GM21423 (cell line): ENCODE measurements around the gene NUDT8.
A peak's percentile ranks its signal among the peaks of the same experiment; 100 is the strongest.

Experiments used
- ATAC-seq: cut with Tn5 transposase; IDR thresholded peaks from one replicate; pipeline ENCODE4 v1.9.1; 2021; ENCODE audit warnings: mild to moderate bottlenecking, moderate library complexity; ENCODE audit not compliant: unreplicated experiment

The NUDT8 gene

DNA sequence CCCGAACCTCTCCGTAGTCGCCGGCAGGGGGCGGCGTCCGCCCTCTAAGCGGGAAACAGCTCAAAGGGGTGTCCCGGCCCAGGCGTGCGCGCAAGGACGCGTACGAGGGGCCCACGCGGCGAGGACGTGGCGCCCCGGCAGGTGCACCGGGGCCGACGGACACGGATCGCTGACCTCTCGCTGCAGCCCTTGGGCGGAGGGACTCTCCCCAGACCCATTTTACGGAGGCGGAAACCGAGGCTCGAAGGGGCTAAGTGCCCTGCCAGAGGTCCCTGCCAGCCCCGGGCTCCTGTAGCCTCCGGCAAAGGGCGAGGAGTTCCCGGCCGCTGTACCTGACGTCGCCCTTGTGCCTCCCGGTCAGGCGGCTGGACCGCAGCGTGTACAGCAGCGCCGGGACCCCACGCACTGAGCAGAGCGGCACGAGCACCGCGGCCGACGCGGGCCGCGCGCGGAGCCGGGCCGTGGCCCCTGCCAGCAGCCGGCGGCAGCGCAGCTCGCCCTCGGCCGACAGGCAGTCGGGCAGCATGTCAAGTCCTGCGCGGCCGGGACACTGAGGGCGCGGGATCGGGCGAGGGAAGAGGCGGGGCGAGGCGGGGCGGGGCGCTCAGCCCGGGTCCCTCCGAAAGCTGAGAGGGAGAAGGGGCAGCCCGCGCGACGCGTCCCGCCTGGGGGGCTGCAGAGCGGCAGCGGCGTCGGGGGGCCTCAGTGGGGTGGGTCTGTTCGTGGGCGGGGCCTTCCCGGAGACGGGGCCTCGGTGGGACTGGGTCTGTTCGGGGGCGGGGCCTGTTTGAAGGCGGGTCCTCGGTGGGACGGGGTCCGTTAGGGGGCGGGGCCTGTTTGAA, at the start of gene NUDT8:
NUDT8 (minus strand) TSS at position 552 of the 842 bp plus-strand sequence; CDS start at position 526, 26 bp downstream.
- ATAC-seq = peak; percentile 42

GRCh38 chr11:67675058-67675747, 45.5 kb upstream of the NUDT8 start:
- ATAC-seq = no peak

- ATAC-seq = no peak
Observed at GRCh38 chr11:67674442-67674871, 44.7 kb upstream of the NUDT8 start, which contains the start of gene ALDH3B2. Gene ALDH3B2, minus strand, starts transcription at chr11:67674623. Its CDS starts 7,688 bp downstream, at chr11:67666935.

DNA sequence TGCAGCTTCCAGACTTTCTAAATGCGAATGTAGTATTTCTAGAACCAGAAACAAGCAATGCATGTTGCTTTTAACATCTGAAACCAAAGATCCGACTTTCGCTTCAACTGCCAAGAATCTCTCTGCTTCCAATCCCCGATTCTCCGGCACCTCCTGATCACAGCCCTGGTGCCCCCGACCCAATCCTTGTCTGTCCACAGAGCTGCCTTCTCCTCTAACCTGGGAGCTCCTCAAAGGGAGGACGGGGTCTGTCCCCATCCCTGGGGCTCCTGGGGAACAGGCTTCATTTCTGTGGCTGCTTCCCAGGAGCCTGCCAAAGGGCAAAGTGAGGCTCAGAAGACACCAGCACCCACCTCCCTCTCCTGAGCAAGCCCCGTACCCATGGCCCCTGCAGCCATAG, 44.2 kb upstream of the NUDT8 start:
- no peak for ATAC-seq

DNA sequence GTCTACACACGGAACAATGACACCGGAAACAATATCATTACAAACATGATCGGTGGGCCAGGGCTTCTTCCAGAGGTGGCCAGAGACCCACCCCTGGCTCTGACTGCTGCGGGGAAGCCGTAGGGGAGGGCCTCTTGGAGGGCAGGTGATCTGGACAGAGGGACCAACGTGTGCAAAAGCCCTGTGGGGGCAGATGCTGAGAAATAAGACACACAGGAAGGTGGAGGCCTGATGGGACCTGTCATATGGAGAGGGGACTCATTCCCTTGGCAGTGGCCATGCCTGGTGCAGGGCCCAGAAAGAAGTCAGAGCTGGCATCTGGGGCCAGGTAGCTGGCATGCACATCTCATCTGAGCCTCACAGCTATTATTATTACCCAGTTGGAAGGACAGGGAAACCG, 43.6 kb upstream of the NUDT8 start:
- ATAC-seq = no peak

- ATAC-seq = no peak
Observed at GRCh38 chr11:67671211-67671520, 41.4 kb upstream of the NUDT8 start.

GRCh38 chr11:67670316-67671210, 40.8 kb upstream of the NUDT8 start:
- ATAC-seq = no peak

- no peak for ATAC-seq
Observed at GRCh38 chr11:67668192-67668551, 38.4 kb upstream of the NUDT8 start.

GRCh38 chr11:67667490-67668191, 37.9 kb upstream of the NUDT8 start:
- no peak for ATAC-seq

- ATAC-seq = no peak
Observed at GRCh38 chr11:67666676-67667489, 37.1 kb upstream of the NUDT8 start.

DNA sequence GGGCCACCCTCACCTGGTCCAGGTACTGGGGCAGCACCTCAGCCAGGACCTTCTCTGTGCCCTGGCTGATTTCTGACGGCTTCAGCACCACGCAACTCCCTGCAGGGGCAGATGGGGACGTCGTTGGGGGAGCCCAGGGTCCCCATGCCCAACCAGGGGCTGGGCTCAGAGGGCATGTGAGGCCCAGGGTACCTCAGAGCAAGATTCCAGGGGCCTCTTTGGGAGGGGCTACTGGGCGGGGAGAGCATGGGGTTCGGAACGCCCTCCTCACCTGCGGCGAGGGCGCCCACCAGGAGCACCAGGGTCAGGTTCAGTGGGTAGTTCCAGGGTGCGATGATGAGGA, 36.5 kb upstream of the NUDT8 start:
- no peak for ATAC-seq

DNA sequence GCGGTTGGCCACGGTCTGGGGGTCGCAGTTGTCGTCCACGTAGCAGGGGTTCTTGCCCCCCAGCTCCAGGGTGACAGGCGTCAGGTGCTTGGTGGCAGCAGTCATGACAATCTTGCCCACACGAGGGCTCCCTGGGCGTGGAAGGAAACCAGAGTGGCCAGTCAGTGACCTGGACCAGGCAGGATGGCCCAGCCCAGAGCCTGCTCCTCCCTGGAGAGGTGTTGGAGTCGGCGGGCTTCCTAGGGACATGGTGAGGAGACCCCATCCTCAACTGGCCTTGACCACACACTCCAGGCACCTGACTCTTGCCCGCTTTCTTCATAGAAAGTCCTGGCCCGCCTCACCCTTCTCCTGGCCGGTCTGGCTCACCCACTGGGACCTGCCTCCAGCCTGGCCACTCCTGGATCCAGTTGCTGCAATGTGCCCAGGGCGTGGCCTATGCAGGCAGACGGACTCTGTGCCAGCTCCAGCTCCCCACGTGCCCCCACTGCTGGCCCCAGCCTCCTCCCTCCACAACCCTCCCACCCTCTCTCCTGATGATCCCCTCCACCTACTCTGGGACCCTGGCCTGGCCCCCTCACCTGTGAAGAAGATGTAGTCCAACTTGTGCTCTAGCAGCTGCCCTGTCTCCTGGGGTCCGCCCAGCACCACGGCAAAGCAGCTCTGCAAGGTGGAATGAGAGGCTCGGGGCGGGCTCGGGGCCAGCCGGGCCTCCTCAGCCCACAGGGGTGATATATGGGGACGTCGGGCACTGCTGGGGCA, 36.0 kb upstream of the NUDT8 start:
- ATAC-seq = no peak

DNA sequence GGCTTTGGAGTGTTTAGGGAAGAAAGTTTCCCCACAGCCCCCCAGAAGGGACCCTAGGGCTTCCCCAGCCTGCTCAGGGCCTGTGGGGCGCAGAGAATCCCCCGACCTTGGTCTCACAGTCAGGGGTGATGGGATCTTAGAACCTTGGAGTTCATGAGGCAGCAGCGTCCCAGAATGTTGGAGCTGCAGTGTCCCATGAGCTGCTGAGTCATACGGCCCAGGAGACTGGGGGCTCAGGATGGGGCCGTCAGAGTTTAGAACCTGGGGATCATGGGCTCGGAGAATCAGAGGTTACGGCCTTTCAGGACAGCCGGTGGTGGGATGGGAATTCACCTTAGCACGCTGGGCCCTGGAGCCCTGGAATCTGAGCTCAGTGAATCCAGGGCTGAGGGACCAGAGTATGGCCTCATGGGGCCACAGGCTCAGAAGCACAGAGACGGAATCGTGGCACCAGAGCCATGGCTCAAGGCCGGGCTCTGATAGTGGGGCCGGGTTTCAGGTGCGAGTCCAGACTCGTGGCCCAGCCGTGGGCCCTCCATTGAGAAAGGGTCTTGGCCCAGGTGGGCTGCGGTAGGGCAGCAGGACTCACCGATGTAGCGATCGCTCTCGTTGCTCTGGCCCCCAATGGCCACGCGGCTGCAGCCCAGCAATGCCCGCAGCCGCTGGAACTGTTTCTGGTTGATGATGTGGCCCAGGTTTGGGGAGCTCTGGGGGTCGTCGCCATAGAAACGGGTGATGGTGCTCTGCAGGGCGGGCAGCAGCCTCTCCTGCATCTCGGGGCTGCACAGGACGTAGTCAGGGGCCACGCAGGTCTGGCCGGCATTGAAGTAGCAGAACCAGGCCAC, 35.2 kb upstream of the NUDT8 start:
- ATAC-seq = no peak

DNA sequence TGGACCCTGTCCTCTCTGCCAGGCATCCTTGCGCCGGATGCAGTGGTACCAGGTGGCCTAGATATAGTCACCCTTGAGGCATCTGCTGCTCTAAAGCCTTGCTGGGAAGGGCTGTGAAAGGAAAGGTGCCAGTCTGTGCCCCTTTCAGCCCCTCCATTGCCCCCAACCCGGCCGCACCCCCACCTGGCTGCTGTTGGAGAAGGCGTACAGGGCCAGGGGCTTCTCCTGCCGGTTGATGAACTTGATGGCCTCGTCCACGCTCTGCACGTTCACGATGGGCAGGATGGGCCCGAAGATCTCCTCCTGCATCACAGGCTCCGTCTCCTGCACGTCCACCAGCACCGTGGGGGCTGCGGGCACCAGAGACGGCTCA, 34.5 kb upstream of the NUDT8 start:
- no peak for ATAC-seq

DNA sequence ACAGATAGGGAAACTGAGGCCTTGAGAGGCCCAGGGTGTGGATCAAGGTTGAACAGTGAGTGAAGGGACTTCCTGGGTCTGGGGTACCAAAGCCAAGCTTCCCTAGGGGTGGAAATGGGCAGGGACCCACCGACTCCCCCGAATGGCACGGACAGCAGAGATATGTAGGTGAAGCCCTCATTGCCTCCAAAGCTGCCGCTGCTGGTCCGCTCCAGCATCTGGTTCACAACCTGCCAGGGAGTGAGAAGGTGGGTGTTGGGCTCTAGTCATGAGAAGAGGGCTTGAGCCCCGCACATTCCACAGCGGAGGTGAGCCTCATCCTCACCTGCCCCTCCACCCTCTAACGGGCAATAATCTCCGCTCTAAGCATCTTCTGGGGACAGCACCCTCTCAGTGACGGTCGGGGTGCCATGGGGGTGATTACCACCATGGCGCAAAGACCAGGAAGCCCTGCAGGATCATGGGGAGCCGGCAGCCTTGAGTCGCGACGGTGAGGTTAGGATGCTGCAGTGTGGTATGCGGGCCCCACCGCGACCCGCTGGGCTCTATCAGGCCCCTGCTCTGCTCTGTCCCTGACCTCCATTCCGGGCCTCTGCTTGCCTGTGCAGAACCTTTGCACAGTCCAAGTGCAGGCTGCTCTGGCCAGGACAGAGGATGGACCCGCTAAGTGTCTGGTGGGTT, 33.9 kb upstream of the NUDT8 start:
- no peak for ATAC-seq

- no peak for ATAC-seq
Observed at GRCh38 chr11:67662835-67663531, 33.2 kb upstream of the NUDT8 start.

DNA sequence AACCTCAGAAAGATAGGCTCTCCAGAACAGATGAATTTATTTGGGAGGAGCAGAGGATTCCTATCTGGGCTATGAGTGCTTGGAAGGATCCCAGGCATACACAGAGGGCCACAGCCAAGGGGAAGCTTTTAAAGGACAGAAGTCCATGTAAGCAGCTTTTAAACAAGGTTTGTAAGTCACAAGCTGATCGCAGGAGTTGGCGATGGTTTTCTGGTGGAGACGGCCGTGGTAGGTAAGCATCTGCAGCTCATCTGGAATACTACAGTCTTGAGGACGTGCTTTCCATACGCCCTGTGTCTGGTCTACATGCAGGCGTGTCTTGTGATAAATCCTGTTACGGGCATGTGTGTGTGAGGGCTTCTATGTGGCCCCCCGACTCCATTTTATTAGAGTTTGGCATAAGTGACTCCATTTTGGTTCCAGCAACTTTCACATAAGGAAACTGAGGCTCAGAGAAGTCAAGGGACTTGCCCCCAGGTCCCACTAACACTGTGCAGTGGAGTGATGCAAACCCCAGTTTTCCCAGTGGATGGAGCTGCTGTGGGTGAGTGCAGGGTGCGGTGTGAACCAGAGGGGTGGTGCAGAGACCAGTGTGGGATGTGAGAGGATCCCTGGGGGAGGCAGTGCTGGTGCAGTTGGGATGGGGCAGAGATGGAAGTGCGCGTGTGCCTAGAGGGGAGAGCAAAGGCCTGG, 32.6 kb upstream of the NUDT8 start:
- ATAC-seq = no peak
